ENCODE data around the gene CHP2.
"Not testable (repeated sequence)": the region's sequence is repeated elsewhere in the genome, so short reads cannot be mapped to it uniquely, and the experiment has no call there.

Gene CHP2

GRCh38 chr16:23748630-23749029 lies 6.2 kb upstream of the CHP2 start:
- DNase-seq = no peak

- DNase-seq = not testable (repeated sequence)
Measured at GRCh38 chr16:23751053-23751452, 3.8 kb upstream of the CHP2 start.

DNA sequence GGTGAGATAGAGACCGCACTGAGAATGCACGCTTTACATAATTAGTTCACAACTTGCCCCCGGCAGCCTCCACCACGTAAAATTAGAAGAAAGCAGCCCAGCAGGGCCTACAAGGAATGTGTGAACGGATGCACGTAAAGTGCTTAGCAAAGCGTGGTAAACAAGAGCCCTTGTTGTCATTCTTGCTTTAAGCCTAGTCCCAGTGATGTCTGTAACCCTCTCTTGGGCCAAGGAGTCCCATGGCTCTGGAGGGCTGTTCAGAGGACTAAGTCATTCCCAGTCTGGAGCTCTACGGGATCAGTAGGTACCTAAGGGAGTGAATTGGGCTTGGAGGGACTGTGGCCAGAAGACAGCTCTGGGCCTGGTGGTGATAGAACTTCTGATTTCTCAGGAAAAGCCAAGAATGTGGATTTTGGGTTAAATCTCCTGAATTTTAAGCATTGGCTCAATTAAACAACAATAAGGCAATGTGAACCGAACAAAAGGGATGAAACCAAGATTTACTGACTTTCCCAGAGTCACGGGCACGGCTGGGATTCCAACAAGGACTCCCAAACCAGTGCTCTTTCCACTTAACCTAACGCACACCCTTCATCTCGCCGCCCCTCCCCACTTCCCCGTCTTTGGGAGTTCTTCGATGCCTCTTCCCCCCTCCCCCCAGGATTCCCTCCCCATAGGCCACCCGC lies 775 bp upstream of the CHP2 start:
- no peak for DNase-seq

DNA sequence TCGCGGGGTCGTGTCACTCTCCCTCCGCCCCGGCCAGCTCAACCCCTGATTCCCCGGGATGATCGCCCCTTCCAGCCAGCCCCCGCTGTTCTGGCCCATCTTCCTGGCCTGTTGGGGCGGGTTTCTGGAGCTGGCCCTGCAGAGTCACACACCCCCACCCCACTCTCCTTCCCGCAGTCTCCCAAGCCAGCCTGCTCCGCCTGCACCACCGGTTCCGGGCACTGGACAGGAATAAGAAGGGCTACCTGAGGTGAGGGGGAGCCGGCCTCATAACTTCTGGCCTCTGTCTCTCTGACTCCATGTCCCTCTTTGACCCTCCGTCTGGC lies 621 bp downstream of the CHP2 start:
- DNase-seq = no peak

DNA sequence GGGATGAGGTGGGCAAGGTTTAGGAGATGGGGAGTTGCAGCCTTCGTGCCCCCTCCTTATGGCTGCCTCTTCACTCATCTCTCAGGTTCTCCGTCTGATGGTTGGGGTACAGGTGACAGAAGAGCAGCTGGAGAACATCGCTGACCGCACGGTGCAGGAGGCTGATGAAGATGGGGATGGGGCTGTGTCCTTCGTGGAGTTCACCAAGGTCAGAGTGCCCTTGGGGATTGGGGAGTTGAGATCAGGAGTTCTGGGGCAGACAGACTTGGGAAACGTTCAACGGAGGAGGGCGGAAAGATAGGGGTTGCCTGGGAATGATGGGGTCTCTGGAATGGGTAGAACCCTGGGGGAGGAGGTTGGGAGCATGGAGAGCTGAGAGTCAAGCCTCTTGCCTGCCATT lies 2.3 kb downstream of the CHP2 start:
- DNase-seq = no peak

- no peak for DNase-seq
Measured at GRCh38 chr16:23757937-23758619, 3.3 kb downstream of the CHP2 start.

DNA sequence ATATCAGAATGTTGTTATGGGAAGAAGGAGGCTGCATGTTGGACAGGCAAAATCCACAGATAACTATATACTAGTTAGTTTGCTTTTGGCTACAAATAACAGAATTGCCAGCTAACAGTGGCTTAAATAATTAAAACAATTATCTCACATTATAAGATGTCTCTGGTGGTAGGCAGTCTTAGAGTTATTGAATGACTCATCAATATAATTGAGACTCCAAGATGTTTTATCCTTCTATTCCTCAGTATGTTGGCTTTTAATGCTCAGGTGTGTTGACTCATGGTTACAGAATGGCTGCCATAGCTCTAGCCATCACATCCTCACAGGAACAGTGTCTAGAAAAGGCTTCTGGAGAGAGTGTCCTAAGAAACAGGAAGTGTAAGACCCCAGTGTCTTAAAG lies 11.1 kb downstream of the CHP2 start:
- DNase-seq = no peak

- DNase-seq = no peak
Measured at GRCh38 chr16:23768581-23768980, 13.8 kb downstream of the CHP2 start.

- DNase-seq = no peak
Measured at GRCh38 chr16:23771027-23771426, 16.2 kb downstream of the CHP2 start.

DNA sequence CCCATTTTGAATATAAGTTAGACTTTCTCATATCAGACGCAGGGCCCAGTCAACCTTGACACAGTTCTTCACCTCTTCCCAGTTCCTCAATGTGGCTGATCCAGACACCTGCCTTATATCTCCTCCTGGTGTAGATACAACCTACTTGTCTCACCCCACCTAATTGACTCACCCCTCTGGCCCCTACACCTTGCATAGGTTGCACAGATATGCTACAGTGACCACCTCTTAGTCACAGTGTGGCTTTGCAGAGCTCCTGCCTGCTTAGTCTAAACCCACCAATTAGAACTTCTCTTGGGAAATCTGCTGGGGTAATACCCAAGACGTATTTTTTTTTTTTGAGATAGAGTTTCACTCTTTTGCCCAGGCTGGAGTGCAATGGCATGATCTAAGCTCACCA lies 16.8 kb downstream of the CHP2 start:
- no peak for DNase-seq

- DNase-seq = no peak
Measured at GRCh38 chr16:23773339-23773738, 18.5 kb downstream of the CHP2 start.

- no peak for DNase-seq
Measured at GRCh38 chr16:23781176-23781575, 26.4 kb downstream of the CHP2 start.

DNA sequence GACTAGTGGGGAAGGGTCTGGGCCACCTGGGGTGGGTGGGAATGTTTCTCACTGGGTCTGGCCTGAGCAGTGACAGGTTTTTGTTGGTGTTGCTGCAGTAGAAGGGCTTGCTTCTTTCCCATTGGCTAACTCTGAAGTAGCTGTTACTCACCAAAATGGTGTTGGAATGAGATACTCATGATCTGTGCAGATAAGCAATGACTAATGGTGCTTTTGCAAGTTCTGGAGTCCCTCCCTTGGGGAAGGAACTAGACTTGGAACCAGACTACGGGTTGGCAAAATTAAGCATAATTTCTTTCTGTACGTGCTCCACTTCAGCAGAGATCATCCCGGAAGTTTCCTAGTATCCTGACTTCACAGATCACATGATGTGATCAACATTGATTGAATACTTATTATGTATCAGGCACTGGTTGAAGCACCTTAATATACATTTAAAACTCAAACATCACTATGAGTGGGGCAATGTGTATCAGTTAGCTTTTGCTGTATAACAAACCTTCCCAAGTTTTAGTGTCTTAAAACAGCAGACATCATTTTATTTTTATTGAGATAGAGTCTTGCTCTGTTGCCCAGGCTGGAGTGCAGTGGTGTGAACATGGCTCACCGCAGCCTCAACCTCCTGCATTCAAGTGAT lies 30.1 kb downstream of the CHP2 start:
- no peak for DNase-seq

GRCh38 chr16:23785842-23786241 lies 31.0 kb downstream of the CHP2 start:
- no peak for DNase-seq

GRCh38 chr16:23786964-23787561 lies 32.2 kb downstream of the CHP2 start:
- DNase-seq = no peak

DNA sequence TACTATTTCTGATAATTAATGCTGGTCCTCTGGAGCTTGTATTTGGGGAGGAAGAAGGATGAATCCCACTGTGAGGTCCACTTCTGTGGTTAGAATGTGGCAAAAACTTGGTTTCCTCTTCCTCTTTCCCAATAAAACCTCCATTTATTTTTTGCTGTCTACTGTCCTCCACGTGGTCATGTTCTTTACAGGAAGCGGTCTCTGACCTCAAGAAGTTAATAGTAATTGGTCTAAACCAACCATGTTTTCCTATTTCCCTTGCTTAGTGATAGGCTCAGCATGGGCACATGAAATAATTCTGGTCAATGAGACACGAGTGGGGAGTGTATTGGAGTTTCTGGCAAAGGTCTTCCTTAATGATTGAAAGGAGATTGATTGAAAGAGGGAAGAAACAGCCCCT lies 33.9 kb downstream of the CHP2 start:
- no peak for DNase-seq

DNA sequence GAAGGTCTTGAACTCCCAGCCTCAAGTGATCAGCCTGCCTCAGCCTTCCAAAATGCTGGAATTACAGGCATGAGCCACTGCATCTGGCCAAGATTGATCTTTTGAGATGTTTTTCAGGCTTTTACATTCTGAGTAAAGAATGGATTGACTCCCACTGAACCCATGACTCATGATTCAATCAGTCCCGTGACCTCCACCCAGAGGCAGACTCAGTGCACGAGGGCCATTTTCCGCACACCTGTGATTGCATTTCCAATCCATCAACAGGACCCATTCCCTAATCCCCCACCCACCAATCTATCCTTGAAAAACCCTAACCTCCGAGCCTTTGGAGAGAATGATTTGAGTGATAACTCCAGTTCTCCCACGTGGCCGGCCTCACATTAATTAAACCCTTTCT lies 40.6 kb downstream of the CHP2 start:
- DNase-seq = no peak

DNA sequence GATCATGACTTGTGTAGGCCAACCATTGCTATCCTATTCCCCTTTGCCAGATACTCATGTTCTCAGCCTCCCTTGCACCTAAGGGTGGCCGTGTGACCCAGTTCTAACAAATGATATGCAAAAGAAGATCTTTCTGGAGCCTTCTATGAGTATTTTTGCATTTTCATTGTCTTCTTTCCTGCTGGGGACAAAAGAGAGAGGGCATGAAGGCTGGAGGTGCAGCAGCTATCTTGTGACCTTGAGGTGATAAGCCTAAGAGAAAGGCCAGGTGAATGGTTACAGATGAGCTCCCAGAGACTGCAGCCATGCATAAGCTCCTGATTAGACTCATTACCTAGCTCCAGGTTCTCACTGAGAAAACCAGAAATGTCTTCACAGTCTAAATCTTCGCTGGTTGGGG lies 42.1 kb downstream of the CHP2 start:
- DNase-seq = no peak

DNA sequence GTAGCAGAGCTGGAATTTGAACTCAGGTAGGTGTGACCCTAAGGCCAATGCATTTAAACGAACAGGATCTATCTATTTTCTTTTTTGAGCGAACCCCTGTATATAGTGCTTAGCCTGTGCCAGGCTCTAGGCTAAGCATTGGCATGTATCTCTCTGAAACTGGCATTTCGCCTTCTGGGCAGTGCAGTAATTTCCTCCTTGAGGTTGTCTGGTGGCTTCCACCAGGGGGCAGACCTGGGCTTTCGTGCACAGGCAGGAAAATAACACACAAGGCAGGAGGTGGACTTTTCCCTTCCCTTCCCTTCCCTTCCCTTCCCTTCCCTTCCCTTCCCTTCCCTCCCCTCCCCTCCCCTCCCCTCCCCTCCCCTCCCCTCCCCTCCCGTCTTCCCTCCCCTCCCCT lies 46.6 kb downstream of the CHP2 start:
- peak; percentile 90 for DNase-seq

DNA sequence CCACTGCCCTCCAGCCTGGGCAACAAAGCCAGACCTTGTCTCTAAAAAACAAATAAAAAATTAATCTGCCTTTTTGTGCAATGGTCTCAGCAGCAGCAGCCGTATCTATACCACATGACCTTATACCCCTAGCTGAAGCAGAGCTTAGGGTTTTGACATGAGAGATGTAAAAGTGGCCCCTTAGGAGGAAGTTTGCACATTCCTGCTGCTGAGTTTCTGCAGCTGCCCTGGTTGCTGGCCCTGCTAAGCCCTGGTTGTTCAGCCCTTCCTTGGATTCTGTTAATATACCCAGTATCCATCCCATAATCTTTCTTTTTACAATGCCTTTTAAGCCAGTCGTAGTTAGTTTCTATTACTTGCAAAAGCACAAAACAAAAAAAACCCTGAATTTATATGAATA lies 48.0 kb downstream of the CHP2 start:
- no peak for DNase-seq

GRCh38 chr16:23803591-23804123 lies 48.8 kb downstream of the CHP2 start:
- peak; percentile 83 for DNase-seq

- no peak for DNase-seq
Measured at GRCh38 chr16:23807028-23807427, 52.2 kb downstream of the CHP2 start.
